GM21367 (cell line): ENCODE measurements around the gene PNRC1.
"Not testable (repeated sequence)": the region's sequence is repeated elsewhere in the genome, so short reads cannot be mapped to it uniquely, and the experiment has no call there.

Experiments
- ATAC-seq: cut with Tn5 transposase; IDR thresholded peaks from one replicate; pipeline ENCODE4 v1.9.1; 2021; ENCODE audit not compliant: unreplicated experiment

Gene PNRC1

DNA sequence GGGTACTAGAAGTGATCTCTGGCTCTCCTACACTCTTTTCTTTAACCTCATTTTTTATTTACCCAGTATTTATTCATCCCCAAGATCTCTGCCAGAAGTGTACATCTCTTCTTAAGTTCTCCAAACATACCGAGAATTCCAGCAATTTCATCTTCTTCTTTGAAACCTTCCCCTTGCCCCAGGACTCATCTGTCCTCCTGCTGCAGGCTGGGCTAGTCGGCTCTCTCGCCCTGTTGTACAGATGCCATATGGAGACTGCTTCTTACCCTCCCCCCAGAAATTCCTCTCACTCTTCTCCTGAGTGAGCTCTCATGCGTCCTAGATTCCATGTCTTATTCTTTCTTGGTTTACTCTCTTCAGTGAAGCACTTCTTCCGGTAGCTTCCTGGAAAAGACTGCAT, 21.9 kb upstream of the PNRC1 start:
- no peak for ATAC-seq

DNA sequence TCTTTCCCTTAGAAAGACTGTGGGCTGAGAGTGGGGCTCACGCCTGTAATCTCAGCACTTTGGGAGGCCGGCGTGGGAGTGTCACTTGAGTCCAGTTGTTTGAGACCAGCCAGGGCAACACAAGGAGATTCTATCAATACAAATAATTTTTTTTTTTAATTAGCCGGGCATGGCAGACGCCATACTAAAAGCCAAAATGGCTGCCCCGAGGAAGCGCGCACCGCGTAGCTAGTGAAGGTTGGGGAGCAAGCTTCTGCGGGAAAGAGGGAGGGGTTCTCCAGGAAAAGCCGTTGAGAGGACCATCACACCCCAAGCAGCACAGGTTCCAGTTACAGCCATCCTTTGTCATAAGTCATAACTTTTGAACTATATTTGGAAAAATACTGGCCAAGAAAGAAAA, 21.3 kb upstream of the PNRC1 start:
- ATAC-seq: no peak

DNA sequence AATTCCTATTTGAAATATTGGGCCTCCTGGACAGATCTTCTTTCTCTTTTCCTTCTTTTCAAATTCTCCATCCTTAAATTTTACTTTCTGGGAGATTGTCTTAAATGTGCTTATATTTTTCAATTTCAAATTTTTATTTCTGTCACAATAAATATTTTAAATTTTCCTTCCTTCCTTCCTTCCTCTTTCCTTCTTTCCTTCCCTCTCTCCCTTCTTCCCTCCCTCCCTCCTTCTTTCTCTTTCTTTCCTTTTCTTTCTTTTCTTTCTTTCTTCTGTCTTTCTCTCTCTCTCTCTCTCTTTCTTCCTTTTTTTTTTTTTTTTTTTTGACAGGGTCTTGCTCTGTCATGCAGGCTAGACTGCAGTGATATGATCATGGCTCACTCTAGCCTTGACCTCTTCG, 16.7 kb upstream of the PNRC1 start:
- ATAC-seq: no peak

DNA sequence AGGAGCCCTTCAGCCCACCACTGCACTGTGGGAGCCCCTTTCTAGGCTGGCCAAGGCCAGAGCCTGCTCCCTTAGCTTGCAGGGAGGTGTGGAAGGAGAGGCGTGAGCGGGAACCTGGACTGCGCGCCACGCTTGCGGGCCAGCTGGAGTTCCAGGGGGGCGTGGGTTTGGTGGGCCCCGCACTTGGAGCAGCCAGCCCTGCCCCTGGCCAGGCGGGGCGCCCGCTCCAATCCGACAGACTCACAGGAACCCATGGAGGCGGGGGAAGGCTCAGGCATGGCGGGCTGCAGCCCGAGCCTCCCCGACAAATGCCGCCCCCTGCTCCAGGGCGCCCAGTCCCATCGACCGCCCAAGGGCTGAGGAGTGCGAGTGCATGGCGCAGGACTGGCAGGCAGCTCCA, 15.6 kb upstream of the PNRC1 start:
- not testable (repeated sequence) for ATAC-seq

DNA sequence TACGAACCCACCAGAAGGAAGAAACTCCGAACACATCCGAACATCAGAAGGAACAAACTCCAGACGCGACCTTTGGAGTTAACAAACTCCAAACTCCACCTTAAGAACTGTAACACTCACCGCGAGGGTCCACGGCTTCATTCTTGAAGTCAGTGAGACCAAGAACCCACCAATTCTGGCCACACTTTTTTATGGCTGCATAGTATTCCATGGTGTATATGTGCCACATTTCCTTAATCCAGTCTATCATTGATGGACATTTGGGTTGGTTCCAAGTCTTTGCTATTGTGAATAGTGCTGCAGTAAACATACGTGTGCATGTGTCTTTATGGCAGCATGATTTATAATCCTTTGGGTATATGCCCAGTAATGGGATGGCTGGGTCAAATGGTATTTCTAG, 14.4 kb upstream of the PNRC1 start:
- ATAC-seq: not testable (repeated sequence)

DNA sequence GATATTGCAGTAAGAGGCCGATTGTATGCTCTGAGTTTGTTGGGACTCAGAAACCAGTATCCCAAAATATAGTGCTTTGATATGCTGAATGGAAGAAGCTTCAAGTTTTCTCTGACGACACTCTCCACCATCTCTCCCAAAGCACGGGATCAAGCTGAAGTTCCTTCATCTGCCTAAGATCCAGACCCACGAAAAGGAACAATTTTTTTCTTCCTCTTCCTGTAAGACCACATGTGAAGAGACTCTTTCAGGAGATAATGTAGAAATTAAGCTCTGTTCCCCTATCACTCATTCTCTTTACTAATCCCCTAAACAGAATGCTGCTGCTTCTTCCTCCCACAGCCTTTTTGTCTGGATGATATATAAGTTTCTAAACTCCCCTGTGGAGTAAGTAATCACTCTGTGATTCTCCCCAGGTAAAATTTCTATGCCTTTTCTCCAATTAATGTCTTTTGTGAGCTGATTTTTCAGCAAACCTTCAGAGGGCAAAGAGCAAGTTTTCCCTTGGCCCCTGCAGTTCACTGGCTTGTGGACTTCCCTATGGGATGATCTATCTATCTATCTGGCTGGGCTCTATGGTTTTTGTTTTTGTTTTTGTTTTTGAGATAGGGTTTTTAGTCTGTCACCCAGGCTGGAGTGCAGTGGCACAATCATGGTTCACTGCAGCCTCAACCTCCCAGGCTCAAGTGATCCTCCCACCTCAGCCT, 13.5 kb upstream of the PNRC1 start:
- ATAC-seq: no peak

DNA sequence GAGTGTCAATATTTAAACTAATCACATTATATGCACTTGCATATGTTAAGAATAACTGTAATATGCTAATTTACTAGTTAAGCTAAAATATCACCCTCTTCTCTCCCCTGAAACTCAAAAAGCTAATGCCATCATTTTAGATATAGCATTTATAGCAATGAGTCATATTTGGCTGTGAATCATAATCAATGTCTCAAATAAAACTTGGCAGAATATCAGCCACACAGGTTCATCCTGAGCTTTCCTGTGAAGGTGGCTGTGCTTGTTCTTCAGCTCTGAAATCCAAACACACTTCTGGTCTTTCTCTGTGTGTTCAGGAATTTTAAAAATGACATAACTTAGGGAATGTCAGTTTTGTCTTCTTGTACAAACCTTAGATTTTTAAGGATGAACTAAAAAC, 12.8 kb upstream of the PNRC1 start:
- no peak for ATAC-seq

DNA sequence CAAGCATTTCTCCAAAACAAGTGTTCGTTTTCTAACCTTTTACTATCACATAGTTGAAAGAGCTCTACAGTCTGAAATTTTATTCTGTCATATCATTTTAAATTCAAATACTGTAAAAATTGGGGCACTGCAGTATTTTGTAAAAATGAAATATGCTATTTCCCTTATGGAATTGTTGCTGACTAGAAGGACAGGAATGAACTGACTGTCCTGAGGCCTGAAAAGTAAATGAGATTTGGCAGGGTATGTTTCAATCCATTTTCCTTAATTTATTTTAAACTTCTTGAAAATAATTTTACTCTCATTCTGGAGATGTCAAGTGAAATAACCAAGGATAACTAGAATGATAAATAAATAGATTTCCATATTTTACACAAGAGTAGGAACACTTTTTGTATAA, 11.9 kb upstream of the PNRC1 start:
- no peak for ATAC-seq

DNA sequence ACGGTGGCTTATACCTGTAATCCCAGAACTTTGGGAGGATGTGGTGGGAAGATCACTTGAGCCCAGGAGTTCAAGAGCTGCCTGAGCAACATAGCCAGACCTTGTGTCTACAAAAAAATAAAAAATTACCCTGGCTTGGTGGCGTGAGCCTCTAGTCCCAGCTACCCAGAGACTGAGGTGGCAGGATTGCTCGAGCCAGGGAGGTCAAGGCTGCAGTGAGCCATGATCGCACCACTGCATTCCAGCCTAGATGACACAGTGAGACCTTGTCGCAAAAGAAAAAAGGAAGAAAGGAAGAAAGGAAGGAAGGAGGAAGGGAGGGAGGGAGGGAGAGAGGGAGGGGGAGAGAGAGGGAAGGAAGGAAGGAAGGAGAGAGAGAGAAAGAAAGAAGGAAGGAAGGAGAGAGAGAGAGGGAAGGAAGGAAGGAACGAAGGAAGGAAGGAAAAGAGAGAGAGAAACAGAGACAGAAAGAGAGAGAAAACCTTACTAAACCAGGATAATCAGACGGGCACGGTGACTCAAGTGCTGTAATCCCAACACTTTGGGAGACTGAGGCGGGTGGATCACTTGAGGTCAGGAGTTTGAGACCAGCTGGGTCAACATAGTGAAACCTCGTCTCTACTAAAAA, 10.9 kb upstream of the PNRC1 start:
- no peak for ATAC-seq

DNA sequence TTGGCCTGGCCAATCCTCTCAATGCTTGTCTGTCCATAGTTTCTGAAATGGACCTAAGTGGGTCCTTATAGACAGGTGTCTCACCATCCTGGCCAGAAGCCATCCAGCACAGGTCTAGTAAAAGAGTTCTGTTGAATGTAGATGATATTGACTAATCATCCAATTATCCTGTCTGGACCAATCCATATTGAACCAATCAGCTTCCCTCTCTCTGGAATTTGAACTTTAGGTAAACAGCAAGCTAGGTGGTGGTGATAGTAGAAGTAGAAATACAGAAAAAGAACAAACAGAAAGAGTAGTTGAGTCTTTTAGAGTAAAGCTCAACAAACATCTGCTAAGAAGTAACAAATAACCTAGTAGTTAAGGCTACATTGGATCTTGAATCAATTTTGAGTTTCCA, 9.5 kb upstream of the PNRC1 start:
- no peak for ATAC-seq

DNA sequence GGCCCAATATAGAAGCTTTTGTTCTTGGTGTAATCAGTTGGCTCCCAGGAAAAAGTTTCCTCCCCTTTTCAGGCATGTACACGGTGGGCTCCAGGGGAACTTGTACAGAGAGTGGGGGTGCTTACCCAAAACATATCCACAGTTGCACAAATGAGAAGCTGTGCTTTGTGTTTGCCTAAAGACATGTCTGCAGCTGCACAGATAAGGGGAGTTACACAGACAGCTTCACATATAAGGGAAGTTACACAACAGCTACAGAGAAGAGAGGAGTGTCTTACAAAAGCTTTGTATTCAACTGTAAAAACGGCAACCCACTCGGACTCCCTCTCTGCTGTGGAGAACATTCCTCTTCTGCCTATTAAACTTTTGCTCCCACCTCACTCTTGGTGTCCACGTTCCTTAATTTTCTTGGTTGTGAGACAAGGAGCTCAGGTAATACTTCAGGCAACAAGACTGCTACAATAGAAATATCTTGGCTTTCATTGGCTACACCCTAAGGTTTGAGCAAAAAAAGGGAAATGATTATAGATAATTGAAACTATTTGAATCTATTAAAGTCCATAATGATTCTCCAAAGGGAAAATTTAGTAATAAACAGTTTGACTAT, 7.4 kb upstream of the PNRC1 start:
- no peak for ATAC-seq

DNA sequence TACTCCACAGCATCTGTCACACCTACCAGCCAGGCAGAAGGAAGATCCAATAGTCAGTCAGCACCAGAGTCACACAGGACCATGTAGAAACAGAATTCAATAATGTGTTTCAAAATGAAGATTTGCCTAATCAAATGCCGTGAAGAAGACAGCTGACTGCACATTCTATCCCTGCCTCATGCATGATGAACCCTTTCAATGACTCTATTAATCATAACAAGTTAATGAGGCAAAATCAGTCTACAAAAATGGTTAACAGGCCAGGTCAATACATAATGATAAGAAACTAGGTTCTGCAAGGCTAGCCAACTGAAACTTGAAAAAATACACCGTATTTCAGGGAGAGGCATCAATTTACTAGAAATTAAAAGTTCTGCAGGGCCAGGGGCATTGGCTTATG, 6.7 kb upstream of the PNRC1 start:
- no peak for ATAC-seq

DNA sequence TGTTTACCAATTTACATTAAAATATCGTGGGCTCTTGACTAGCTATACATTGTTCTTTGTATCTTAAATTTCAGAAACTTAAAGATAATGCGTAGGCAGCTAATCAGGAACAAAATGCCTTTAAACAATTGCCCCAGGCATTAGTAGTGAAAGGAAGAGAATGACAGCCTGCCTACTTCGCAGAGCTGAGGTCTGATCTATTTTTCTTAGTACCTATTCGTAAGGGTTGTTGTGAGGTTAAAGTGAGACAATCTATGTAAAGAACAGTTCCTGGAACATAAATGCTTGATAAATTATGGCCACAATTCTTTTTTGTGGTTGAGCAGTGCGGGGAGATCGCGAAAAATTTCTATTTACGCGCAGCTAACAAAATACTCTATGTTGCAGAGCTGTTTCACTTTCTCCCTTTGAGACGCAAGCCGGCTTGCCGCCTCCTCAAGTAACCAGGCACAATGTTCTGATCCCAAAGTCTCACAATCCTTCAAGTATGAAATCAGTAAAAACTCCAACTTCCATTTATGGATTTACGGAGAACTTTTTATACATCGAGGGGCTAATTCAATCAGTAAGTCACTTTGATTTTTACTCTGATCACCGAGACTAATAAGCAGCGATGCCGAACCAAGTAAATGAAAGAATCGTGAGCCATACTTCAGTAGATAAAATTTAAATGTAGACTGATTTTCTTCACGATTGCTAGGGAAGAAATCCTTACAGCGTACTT, 878 bp upstream of the PNRC1 start:
- ATAC-seq: no peak

DNA sequence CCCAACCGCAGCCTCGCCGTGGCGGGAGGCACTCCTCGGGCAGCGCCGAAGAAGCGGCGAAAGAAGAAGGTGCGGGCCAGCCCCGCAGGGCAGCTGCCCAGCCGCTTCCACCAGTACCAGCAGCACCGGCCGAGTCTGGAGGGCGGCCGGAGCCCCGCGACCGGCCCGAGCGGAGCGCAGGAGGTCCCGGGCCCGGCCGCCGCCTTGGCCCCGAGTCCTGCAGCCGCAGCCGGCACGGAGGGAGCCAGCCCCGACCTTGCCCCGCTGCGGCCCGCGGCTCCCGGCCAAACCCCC, 525 bp downstream of the PNRC1 start:
- peak; percentile 6 for ATAC-seq

DNA sequence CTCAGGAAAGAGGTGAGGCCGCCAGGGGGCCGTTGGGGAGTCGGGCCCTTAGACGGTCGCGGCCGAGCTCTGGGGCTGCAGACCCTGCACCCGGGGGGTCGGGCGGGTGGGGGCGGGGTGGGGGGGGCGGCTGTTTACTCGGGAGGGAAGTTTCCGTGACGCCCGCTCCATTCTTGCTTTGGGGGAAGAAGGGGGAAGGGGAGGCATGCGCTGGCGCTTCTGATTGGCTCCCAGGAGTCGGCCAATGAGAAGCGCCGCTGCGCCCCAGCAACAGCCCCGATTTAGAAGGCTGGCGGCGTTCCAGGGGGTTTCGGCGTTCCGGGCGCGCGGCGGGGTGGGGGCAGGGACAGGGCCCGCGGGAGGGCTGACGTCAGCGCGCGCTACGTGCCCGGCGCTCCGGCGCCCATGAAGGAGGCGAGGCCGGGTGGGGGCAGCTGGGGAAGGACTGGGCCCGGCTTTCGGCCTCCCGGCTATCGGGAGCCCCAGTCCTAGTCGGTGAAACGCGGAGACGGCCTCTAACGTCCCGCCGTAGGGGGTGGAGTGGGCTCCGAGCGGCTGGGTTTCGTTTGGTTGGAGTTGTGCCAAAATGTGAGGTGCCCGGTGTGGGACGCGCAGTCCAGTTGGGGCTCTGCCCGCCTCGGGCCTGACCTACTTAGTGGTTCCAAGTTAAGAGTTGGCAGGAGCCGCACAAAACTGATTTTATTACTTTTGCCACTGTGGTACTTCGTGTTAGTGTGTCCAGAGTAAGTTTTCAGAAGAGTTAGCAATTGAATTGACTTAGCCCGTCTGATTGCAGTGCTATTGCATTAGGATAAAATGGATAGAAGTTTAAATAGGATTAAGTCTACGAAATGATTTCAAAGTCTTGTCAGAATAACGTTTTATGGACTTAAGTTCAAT, 1.1 kb downstream of the PNRC1 start:
- peak; percentile 53 for ATAC-seq

DNA sequence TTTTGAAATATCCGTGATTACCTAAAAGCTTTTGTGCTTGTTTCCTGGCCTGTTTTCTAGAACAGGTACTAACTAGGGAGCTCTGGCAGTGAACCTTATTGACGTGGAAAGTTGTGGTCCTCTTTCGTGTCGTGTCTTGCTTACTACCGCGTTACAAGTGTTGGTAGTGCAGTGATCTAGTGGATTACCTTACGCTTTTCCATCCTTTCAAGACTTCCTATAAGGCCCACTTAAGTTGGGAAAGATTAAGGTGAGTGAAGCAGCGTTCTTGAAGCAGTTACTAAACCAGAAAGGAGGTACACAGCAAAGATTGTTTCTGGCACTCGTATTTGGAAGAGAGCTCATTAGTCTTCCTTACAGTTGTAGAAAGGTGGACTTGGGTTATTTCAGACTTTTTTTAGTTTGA, 1.9 kb downstream of the PNRC1 start:
- no peak for ATAC-seq

DNA sequence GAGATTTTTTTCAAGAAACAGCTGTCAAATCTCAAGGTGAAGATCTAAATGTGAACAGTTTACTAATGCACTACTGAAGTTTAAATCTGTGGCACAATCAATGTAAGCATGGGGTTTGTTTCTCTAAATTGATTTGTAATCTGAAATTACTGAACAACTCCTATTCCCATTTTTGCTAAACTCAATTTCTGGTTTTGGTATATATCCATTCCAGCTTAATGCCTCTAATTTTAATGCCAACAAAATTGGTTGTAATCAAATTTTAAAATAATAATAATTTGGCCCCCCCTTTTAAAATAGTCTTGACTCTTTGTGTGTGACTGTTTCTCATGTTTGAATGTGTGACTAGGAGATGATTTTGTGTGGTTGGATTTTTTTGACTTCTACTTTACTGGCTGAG, 4.0 kb downstream of the PNRC1 start:
- no peak for ATAC-seq

DNA sequence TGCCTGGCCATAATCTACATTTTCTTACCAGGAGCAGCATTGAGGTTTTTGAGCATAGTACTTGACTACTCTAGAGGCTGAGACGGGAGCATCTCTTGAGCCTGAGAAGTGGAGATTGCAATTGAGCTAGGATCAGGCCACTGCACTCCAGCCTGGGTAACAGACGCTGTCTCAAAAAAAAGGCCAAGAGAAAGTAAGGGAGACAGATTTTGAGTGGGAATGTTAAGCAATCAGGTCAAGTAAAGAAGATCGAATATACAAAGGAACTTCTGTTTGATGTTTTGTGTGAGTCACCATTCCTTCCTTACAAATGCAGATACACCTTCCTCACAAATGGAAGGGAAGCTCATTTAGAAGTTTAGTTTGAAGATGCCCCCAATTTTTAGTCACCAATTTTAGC, 4.4 kb downstream of the PNRC1 start:
- no peak for ATAC-seq

DNA sequence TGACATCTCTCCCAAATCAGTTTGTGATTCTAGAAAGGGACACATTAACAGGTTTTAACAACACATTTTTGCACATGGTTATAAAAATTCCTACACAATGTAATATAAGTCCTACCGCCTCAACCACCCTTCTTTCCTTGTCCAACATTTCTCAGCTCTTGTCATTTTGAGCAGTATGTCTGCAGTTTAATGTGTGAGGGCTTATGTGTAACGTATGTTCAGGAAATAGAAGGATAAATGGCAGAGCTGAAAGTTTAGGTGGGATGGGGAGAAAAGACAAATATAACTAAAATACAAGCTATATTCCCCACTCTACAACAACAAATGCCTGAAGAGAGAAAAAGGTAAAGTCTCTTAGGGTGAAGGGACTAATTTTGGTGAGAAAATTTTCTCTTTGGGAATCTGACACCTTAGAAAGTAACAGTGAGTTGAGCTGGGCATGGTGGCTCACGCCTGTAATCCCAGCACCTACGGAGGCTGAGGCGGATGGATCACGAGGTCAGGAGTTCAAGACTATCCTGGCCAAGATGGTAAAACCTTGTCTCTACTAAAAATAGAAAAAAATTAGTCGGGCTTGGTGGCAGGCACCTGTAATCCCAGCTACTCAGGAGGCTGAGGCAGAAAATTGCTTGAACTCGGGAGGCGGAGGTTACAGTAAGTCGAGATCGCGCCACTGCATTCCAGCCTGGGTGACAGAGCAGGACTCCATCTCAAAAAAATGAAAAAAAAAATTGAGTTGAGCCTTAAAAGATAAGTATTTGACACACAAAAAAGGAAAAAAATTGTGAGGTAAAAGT, 5.1 kb downstream of the PNRC1 start:
- no peak for ATAC-seq

DNA sequence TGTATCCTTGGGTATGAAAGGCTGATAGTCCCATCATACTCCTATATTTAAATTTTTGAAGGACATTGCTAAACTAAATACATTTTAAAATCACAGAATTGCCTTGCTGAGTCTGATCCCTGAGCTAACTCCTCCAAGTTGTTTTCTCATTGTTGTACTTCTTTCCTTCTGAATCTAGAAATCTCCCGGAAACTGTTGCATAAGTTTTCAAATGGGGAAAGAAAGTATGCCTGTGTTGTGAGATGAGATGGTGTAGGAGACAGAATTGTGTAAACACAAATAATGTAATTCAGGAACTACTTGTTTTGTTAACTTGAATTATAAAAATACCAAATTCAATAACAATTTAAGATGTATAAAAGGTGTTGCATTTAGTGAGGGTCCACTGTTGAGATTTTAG, 7.3 kb downstream of the PNRC1 start:
- ATAC-seq: no peak
